Measurements from ENCODE around the gene LRRC17.

The LRRC17 gene

GRCh38 chr7:102916426-102916825 is 3.6 kb downstream of the LRRC17 start:
- Histone ChIP-seq H3K27me3 (ENCODE audit: insufficient read depth, low read length) (no peaks in the 10 kb centered on the region), H3K4me2 (ENCODE audit: low read length) (no peak overlapping the region), H3K4me3 (ENCODE audit: low read depth, low read length, poor library complexity, severe bottlenecking) (no peak overlapping the region), H3F3A (ENCODE audit: insufficient read depth, low read length) (no peaks in the 10 kb centered on the region), H3K9me2 (ENCODE audit: low read depth, low read length) (no peaks in the 10 kb centered on the region), H2AFZ (ENCODE audit: low read length) (no peak overlapping the region), H4K20me1 (ENCODE audit: insufficient read depth, low read length) (no peaks in the 10 kb centered on the region), H3K27ac (ENCODE audit: low read depth, low read length, poor library complexity, severe bottlenecking) (no peak overlapping the region), H3K79me2 (ENCODE audit: insufficient read depth, low read length) (no peaks in the 10 kb centered on the region), H3K9ac (ENCODE audit: low read length) (no peak overlapping the region), H3K4me1 (ENCODE audit: insufficient read depth, low read length, severe bottlenecking) (no peaks in the 10 kb centered on the region), H3K9me3 (ENCODE audit: low read length) (no peaks in the 10 kb centered on the region), H3K36me3 (ENCODE audit: insufficient read depth, low read length) (no peaks in the 10 kb centered on the region)
- TF ChIP-seq EZH2 (IDR thresholded peaks at IDR 0.05; ENCODE audit: borderline replicate concordance, low read length) (no peak), CTCF (IDR thresholded peaks at IDR 0.05; ENCODE audit: low read length) (no peak)

- Histone ChIP-seq H3K27ac (ENCODE audit: low read depth, low read length, poor library complexity, severe bottlenecking) (no peak overlapping the region), H3K4me3 (ENCODE audit: low read depth, low read length, poor library complexity, severe bottlenecking) (no peak overlapping the region), H3K79me2 (ENCODE audit: insufficient read depth, low read length) (no peaks in the 10 kb centered on the region), H3F3A (ENCODE audit: insufficient read depth, low read length) (no peaks in the 10 kb centered on the region), H3K36me3 (ENCODE audit: insufficient read depth, low read length) (no peaks in the 10 kb centered on the region), H3K27me3 (ENCODE audit: insufficient read depth, low read length) (no peaks in the 10 kb centered on the region), H2AFZ (ENCODE audit: low read length) (no peak overlapping the region), H3K9me2 (ENCODE audit: low read depth, low read length) (no peaks in the 10 kb centered on the region), H3K4me2 (ENCODE audit: low read length) (no peak overlapping the region), H3K9ac (ENCODE audit: low read length) (no peak overlapping the region), H4K20me1 (ENCODE audit: insufficient read depth, low read length) (no peaks in the 10 kb centered on the region), H3K4me1 (ENCODE audit: insufficient read depth, low read length, severe bottlenecking) (no peaks in the 10 kb centered on the region), H3K9me3 (ENCODE audit: low read length) (no peaks in the 10 kb centered on the region)
- no peak for TF ChIP-seq EZH2 (IDR thresholded peaks at IDR 0.05; ENCODE audit: borderline replicate concordance, low read length)
- TF ChIP-seq CTCF (IDR thresholded peaks at IDR 0.05; ENCODE audit: low read length): no peak
These were observed 4.1 kb downstream of the LRRC17 start for GRCh38 chr7:102916881-102917280.

GRCh38 chr7:102917436-102918353 is 4.9 kb downstream of the LRRC17 start:
- H3K27me3 ChIP-seq (ENCODE audit: insufficient read depth, low read length): no peaks in the 10 kb centered on the region
- H3K36me3 ChIP-seq (ENCODE audit: insufficient read depth, low read length): no peaks in the 10 kb centered on the region
- H3K9me3 ChIP-seq (ENCODE audit: low read length): no peaks in the 10 kb centered on the region
- no peak overlapping the region for H3K9ac ChIP-seq (ENCODE audit: low read length)
- H3F3A ChIP-seq (ENCODE audit: insufficient read depth, low read length): no peaks in the 10 kb centered on the region
- H3K4me1 ChIP-seq (ENCODE audit: insufficient read depth, low read length, severe bottlenecking): no peaks in the 10 kb centered on the region
- no peak overlapping the region for H3K4me2 ChIP-seq (ENCODE audit: low read length)
- H3K4me3 ChIP-seq (ENCODE audit: low read depth, low read length, poor library complexity, severe bottlenecking): no peak overlapping the region
- peak; percentile 25; the same call in 1 of the 2 replicates for TF ChIP-seq CTCF (IDR thresholded peaks at IDR 0.05; ENCODE audit: low read length)
- no peak for TF ChIP-seq EZH2 (IDR thresholded peaks at IDR 0.05; ENCODE audit: borderline replicate concordance, low read length)
- no peaks in the 10 kb centered on the region for H4K20me1 ChIP-seq (ENCODE audit: insufficient read depth, low read length)
- no peak overlapping the region for H3K27ac ChIP-seq (ENCODE audit: low read depth, low read length, poor library complexity, severe bottlenecking)
- H2AFZ ChIP-seq (ENCODE audit: low read length): no peak overlapping the region
- H3K9me2 ChIP-seq (ENCODE audit: low read depth, low read length): no peaks in the 10 kb centered on the region
- H3K79me2 ChIP-seq (ENCODE audit: insufficient read depth, low read length): no peaks in the 10 kb centered on the region
